Bronchus fibroblast of lung (primary cell): Measurements from ENCODE around the gene NIPSNAP2. TPM values are rescaled to one million over a fixed set of nuclear protein-coding genes. Genes with fewer than 3 reads are reported as not detected.

Experiments used
- total RNA-seq: library from RNA; depleted of rRNA; stranded (reverse); fragments of >200 nt; gene quantifications from 2 replicates; pipeline ENCODE4 v1.2.3, GENCODE V29; 2015

Gene NIPSNAP2
- 54.7 and 62.4 TPM in 2 replicates for total RNA-seq

DNA sequence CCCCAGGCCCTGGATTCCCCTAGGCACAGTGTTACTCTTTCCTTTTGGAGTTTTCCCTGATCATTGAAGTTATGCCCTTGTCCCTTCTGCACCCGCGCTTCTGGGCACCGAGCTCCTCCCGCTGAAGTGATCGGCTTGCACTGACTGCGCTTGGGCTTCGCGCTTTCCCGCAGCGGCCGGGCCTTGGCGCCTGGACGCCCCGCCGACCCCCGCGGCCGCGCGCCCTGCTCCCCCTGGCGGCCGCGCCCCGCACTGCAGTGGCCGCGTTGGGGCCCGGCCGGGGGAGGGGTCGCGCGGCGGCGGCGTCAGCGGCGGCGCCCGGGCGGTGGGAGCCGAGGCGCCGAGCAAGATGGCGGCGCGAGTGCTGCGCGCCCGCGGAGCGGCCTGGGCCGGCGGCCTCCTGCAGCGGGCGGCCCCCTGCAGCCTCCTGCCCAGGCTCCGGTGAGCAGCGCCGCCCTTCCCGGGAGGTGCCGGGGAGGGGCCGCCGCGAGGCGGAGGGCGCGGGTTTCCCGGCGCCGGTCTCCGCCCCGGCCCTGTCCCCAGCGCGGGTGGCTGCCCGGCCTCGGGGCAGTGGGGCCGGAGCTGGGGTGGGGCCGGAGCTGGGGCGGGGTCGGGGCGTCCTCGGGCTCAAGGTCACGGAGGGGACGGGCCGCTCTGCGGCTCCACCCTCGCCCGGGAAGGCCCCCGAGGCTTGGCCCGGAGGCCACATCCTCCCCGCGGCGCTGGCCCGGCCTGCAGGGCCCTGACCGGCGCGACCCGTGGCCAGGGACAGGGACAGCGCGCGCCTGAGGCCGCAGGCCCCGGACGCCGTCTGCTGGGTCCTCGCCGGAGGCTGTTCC, at the start of gene NIPSNAP2:
NIPSNAP2 (plus strand) TSS at position 325 of the 839 bp plus-strand sequence; CDS start at position 350, 25 bp downstream.

DNA sequence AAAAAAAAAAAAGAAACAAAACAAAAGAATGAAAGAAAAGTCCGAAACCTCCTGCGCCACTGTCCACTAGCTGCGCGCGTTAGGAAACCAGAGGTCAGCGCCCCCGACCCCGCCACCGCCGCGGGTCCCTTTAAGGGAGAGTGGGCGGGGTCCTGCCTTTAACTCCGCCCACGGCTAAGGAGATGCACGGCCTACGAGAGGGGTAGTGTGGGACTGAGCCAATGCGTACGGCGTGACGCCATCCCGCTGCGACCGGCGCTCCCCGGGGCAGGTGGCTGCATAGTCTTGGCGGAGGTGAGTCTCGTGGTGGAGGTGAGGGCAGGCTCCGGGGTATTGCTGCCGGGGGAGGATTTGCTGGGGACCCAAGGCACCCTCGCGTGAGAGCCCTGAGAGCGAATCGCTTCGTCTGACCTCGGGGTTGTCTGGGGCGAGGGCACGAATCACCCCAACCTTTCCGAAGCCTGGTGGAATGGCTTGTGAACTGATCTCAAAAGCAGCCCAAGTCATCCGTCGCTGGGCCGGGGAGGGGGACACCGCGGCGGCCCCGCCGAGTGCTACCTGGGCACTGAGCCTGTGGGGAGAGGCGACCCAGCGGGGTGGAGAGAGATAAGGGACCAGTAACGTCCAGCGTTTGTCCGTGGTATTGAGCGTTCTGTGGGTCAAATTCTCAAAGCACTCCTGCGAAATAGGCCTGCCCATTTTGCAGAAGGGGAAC, 12.6 kb upstream of the NIPSNAP2 start, which contains the start of gene MRPS17:
MRPS17 (plus strand) TSS at position 241 of the 715 bp plus-strand sequence. CDS start 1,319 bp downstream, outside the sequence.

Other genes starting within 250 kb of the NIPSNAP2 start
- gene SEPTIN14, start 101.8 kb upstream of the NIPSNAP2 start, total RNA-seq, result not detected in 2 replicates
- gene ZNF713, start 77.1 kb upstream of the NIPSNAP2 start, total RNA-seq, result 0.67 and 1.5 TPM in 2 replicates
- 8.9 and 9.6 TPM in 2 replicates for gene MRPS17, start 12.7 kb upstream of the NIPSNAP2 start, total RNA-seq
- gene PSPH, start 86.9 kb downstream of the NIPSNAP2 start, total RNA-seq, result 101 and 111 TPM in 2 replicates
- 153 and 157 TPM in 2 replicates for gene CCT6A, start 87.2 kb downstream of the NIPSNAP2 start, total RNA-seq
- 124 and 128 TPM in 2 replicates for gene SUMF2, start 99.7 kb downstream of the NIPSNAP2 start, total RNA-seq
- 0.34 TPM in 1 of 2 replicates, not detected in the other for gene PHKG1, start 128.4 kb downstream of the NIPSNAP2 start, total RNA-seq
- 815 and 824 TPM in 2 replicates for gene CHCHD2, start 141.9 kb downstream of the NIPSNAP2 start, total RNA-seq
- gene NUPR2, start 151.8 kb downstream of the NIPSNAP2 start, total RNA-seq, result not detected in 2 replicates